ENCODE results near the gene ZNF337.
"Not testable (repeated sequence)": the region's sequence is repeated elsewhere in the genome, so short reads cannot be mapped to it uniquely, and the experiment has no call there.

ZNF337 gene

GRCh38 chr20:25668446-25668845 lies 28.2 kb downstream of the ZNF337 start:
- WGBS, 2 experiments (ENCODE audit: insufficient coverage in 2 of 2) = 100% methylated on average over 1 to 4 of the region's 4 CpGs

GRCh38 chr20:25659999-25660398 lies 36.7 kb downstream of the ZNF337 start:
- H3K4me3 ChIP-seq (ENCODE audit: extremely low read depth, insufficient read depth, low read length, poor library complexity, severe bottlenecking) = no peak overlapping the region
- no peaks in the 10 kb centered on the region for H3K36me3 ChIP-seq (ENCODE audit: control insufficient read depth, insufficient read depth, low read length)
- no peak overlapping the region for H3K27ac ChIP-seq (ENCODE audit: low read depth, low read length, severe bottlenecking)
- no peaks in the 10 kb centered on the region for H3K4me1 ChIP-seq (ENCODE audit: control insufficient read depth, insufficient read depth, low read length, poor library complexity, severe bottlenecking)
- H3K9me3 ChIP-seq (ENCODE audit: control insufficient read depth, low read length) = no peaks in the 10 kb centered on the region

More at GRCh38 chr20:25668446-25668845, 28.2 kb downstream of the ZNF337 start:
- Histone ChIP-seq H3K27ac (ENCODE audit: low read depth, low read length, severe bottlenecking) (no peak overlapping the region), H3K36me3 (ENCODE audit: control insufficient read depth, insufficient read depth, low read length) (peaks cover 10% of the 10 kb centered on the region), H3K4me3 (ENCODE audit: extremely low read depth, insufficient read depth, low read length, poor library complexity, severe bottlenecking) (no peak overlapping the region), H3K4me1 (ENCODE audit: control insufficient read depth, insufficient read depth, low read length, poor library complexity, severe bottlenecking) (no peaks in the 10 kb centered on the region), H3K9me3 (ENCODE audit: control insufficient read depth, low read length) (no peaks in the 10 kb centered on the region)

- H3K36me3 ChIP-seq (ENCODE audit: control insufficient read depth, insufficient read depth, low read length) = no peaks in the 10 kb centered on the region
- H3K4me3 ChIP-seq (ENCODE audit: extremely low read depth, insufficient read depth, low read length, poor library complexity, severe bottlenecking) = no peak overlapping the region
- no peaks in the 10 kb centered on the region for H3K4me1 ChIP-seq (ENCODE audit: control insufficient read depth, insufficient read depth, low read length, poor library complexity, severe bottlenecking)
- H3K27ac ChIP-seq (ENCODE audit: low read depth, low read length, severe bottlenecking) = no peak overlapping the region
- H3K9me3 ChIP-seq (ENCODE audit: control insufficient read depth, low read length) = no peaks in the 10 kb centered on the region
Observed at GRCh38 chr20:25654487-25654886, 42.2 kb downstream of the ZNF337 start.

GRCh38 chr20:25652866-25653265 lies 43.8 kb downstream of the ZNF337 start:
- H3K27ac ChIP-seq (ENCODE audit: low read depth, low read length, severe bottlenecking); H3K9me3 ChIP-seq (ENCODE audit: control insufficient read depth, low read length); H3K36me3 ChIP-seq (ENCODE audit: control insufficient read depth, insufficient read depth, low read length); H3K4me1 ChIP-seq (ENCODE audit: control insufficient read depth, insufficient read depth, low read length, poor library complexity, severe bottlenecking); H3K4me3 ChIP-seq (ENCODE audit: extremely low read depth, insufficient read depth, low read length, poor library complexity, severe bottlenecking): not testable (repeated sequence)
- 100% methylated on average over 2 to 3 of the region's 4 CpGs for WGBS, 2 experiments (ENCODE audit: insufficient coverage in 2 of 2)

- no peaks in the 10 kb centered on the region for H3K9me3 ChIP-seq (ENCODE audit: control insufficient read depth, low read length)
- no CpG with 5 or more reads among the region's 3 CpGs for WGBS, 2 experiments (ENCODE audit: insufficient coverage in 2 of 2)
- no peaks in the 10 kb centered on the region for H3K36me3 ChIP-seq (ENCODE audit: control insufficient read depth, insufficient read depth, low read length)
- no peaks in the 10 kb centered on the region for H3K4me1 ChIP-seq (ENCODE audit: control insufficient read depth, insufficient read depth, low read length, poor library complexity, severe bottlenecking)
- H3K27ac ChIP-seq (ENCODE audit: low read depth, low read length, severe bottlenecking) = no peak overlapping the region
- H3K4me3 ChIP-seq (ENCODE audit: extremely low read depth, insufficient read depth, low read length, poor library complexity, severe bottlenecking) = no peak overlapping the region
Observed at GRCh38 chr20:25644814-25645213, 51.8 kb downstream of the ZNF337 start.

GRCh38 chr20:25643716-25644115 lies 52.9 kb downstream of the ZNF337 start:
- Histone ChIP-seq H3K9me3 (ENCODE audit: control insufficient read depth, low read length) (no peaks in the 10 kb centered on the region), H3K4me3 (ENCODE audit: extremely low read depth, insufficient read depth, low read length, poor library complexity, severe bottlenecking) (no peak overlapping the region), H3K36me3 (ENCODE audit: control insufficient read depth, insufficient read depth, low read length) (no peaks in the 10 kb centered on the region), H3K27ac (ENCODE audit: low read depth, low read length, severe bottlenecking) (no peak overlapping the region), H3K4me1 (ENCODE audit: control insufficient read depth, insufficient read depth, low read length, poor library complexity, severe bottlenecking) (no peaks in the 10 kb centered on the region)

- Histone ChIP-seq H3K4me3 (ENCODE audit: extremely low read depth, insufficient read depth, low read length, poor library complexity, severe bottlenecking) (no peak overlapping the region), H3K4me1 (ENCODE audit: control insufficient read depth, insufficient read depth, low read length, poor library complexity, severe bottlenecking) (no peaks in the 10 kb centered on the region), H3K9me3 (ENCODE audit: control insufficient read depth, low read length) (peaks cover 9% of the 10 kb centered on the region), H3K27ac (ENCODE audit: low read depth, low read length, severe bottlenecking) (no peak overlapping the region), H3K36me3 (ENCODE audit: control insufficient read depth, insufficient read depth, low read length) (no peaks in the 10 kb centered on the region)
- 94 to 100% methylated on average over 2 of the region's 2 CpGs for WGBS, 2 experiments (ENCODE audit: insufficient coverage in 2 of 2)
Observed at GRCh38 chr20:25637247-25637646, 59.4 kb downstream of the ZNF337 start.

- H3K36me3 ChIP-seq (ENCODE audit: control insufficient read depth, insufficient read depth, low read length) = no peaks in the 10 kb centered on the region
- peaks cover 9% of the 10 kb centered on the region for H3K9me3 ChIP-seq (ENCODE audit: control insufficient read depth, low read length)
- no peak overlapping the region for H3K27ac ChIP-seq (ENCODE audit: low read depth, low read length, severe bottlenecking)
- WGBS, 2 experiments (ENCODE audit: insufficient coverage in 2 of 2) = 89 to 95% methylated on average over 3 of the region's 5 CpGs
- no peak overlapping the region for H3K4me3 ChIP-seq (ENCODE audit: extremely low read depth, insufficient read depth, low read length, poor library complexity, severe bottlenecking)
- H3K4me1 ChIP-seq (ENCODE audit: control insufficient read depth, insufficient read depth, low read length, poor library complexity, severe bottlenecking) = no peaks in the 10 kb centered on the region
Observed at GRCh38 chr20:25632940-25633790, 63.5 kb downstream of the ZNF337 start.

GRCh38 chr20:25630615-25631014 lies 66.0 kb downstream of the ZNF337 start:
- H3K4me1 ChIP-seq (ENCODE audit: control insufficient read depth, insufficient read depth, low read length, poor library complexity, severe bottlenecking); H3K4me3 ChIP-seq (ENCODE audit: extremely low read depth, insufficient read depth, low read length, poor library complexity, severe bottlenecking); H3K36me3 ChIP-seq (ENCODE audit: control insufficient read depth, insufficient read depth, low read length); H3K27ac ChIP-seq (ENCODE audit: low read depth, low read length, severe bottlenecking); H3K9me3 ChIP-seq (ENCODE audit: control insufficient read depth, low read length): not testable (repeated sequence)
- WGBS, 2 experiments (ENCODE audit: insufficient coverage in 2 of 2) = 100% methylated on average over 1 of the region's 2 CpGs; no CpG with 5 or more reads in 1 of the 2 experiments

- WGBS, 2 experiments (ENCODE audit: insufficient coverage in 2 of 2) = 91 to 97% methylated on average over 3 to 5 of the region's 8 CpGs
- no peak overlapping the region for H3K27ac ChIP-seq (ENCODE audit: low read depth, low read length, severe bottlenecking)
- no peaks in the 10 kb centered on the region for H3K36me3 ChIP-seq (ENCODE audit: control insufficient read depth, insufficient read depth, low read length)
- no peaks in the 10 kb centered on the region for H3K9me3 ChIP-seq (ENCODE audit: control insufficient read depth, low read length)
- no peak overlapping the region for H3K4me3 ChIP-seq (ENCODE audit: extremely low read depth, insufficient read depth, low read length, poor library complexity, severe bottlenecking)
- H3K4me1 ChIP-seq (ENCODE audit: control insufficient read depth, insufficient read depth, low read length, poor library complexity, severe bottlenecking) = no peaks in the 10 kb centered on the region
Observed at GRCh38 chr20:25629816-25630499, 66.7 kb downstream of the ZNF337 start.

- H3K27ac ChIP-seq (ENCODE audit: low read depth, low read length, severe bottlenecking) = no peak overlapping the region
- 81 to 90% methylated on average over 8 of the region's 9 CpGs for WGBS, 2 experiments (ENCODE audit: insufficient coverage in 2 of 2)
- no peaks in the 10 kb centered on the region for H3K36me3 ChIP-seq (ENCODE audit: control insufficient read depth, insufficient read depth, low read length)
- H3K4me1 ChIP-seq (ENCODE audit: control insufficient read depth, insufficient read depth, low read length, poor library complexity, severe bottlenecking) = no peaks in the 10 kb centered on the region
- H3K4me3 ChIP-seq (ENCODE audit: extremely low read depth, insufficient read depth, low read length, poor library complexity, severe bottlenecking) = no peak overlapping the region
- H3K9me3 ChIP-seq (ENCODE audit: control insufficient read depth, low read length) = no peaks in the 10 kb centered on the region
Observed at GRCh38 chr20:25626779-25627178, 69.9 kb downstream of the ZNF337 start.

Data from mesodermal cell (in vitro differentiated cells).